Esophagus mucosa (tissue), 1 donor: Measurements from ENCODE around the gene DENND5B. TPM values are rescaled to one million over a fixed set of nuclear protein-coding genes. Genes with fewer than 3 reads are reported as not detected.
A peak's percentile ranks its signal among the peaks of the same experiment; 100 is the strongest.
"Not testable (repeated sequence)": the region's sequence is repeated elsewhere in the genome, so short reads cannot be mapped to it uniquely, and the experiment has no call there.

Source experiments
- ATAC-seq: fragments of 200-7000 bp; cut with Tn5 transposase; one replicate; pipeline ENCODE4 v1.9.1; 2020
- total RNA-seq: library from RNA; stranded (reverse); gene quantifications from one replicate; pipeline ENCODE4 v1.2.4, GENCODE V29; 2023
- donor health status: DM: yes; HTN: yes; CAD: no.

Gene DENND5B
- total RNA-seq, 1 donor from 2014 or later = 0.60 TPM

- no peak for ATAC-seq
These were observed 125.9 kb downstream of the DENND5B start for GRCh38 chr12:31465002-31465401.

DNA sequence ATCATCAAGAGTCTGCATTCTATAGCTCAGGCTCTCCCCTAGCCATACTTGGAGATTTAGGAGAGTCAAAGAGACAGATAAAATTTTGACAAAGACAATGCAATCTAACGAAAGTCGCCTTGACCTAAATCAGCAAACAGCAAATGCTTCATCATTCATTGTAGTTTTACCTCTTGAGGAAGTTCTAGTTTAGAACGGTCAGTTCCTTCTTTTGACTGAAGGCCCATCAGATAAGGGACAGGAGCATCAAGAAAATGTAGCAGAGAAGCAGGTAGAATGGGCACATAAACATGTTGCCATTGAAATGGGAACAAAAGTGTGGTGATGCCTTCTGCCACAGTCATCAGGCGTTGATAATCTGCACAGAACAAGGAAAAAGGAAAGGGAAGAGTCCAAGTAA, 130.9 kb downstream of the DENND5B start:
- no peak for ATAC-seq

DNA sequence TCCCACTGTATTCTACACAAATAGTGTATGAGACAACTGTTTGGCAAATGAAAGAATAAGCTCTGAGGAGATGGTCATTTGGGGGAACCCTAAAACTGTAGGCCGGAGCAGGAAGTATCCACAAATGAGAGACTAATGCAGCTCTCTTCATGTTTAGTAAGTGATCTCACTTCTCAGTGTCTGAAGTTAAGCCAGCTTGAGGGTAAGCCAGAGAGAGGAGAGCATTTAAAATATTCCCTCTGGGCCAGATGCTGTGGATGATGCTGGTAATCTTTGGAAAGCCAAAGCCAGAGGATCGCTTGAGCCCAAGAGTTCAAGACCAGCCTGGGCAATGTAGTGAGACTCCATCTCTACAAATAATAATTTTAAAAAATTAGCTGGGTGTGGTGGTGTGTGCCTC, 134.4 kb downstream of the DENND5B start:
- no peak for ATAC-seq

DNA sequence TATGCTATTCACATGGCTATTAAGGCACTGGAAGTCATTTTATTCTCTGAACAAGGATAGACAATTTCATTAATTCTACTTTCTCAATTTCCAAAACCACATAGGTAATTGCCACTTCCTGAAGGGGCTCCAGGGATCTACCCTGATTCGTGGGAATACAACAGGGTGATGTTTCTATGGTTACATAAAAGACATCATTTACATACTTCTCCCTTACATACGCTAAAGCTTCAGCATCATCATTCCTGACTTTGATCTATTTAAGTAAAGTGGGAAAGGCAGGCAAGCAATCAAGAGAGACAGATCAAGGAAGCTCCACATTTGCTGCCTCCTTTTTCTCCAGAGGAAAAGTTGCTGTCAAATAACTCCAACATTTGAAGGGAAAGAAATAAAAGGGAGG, 146.2 kb downstream of the DENND5B start:
- no peak for ATAC-seq

- ATAC-seq = no peak
These were observed 150.3 kb downstream of the DENND5B start for GRCh38 chr12:31440586-31440985.

DNA sequence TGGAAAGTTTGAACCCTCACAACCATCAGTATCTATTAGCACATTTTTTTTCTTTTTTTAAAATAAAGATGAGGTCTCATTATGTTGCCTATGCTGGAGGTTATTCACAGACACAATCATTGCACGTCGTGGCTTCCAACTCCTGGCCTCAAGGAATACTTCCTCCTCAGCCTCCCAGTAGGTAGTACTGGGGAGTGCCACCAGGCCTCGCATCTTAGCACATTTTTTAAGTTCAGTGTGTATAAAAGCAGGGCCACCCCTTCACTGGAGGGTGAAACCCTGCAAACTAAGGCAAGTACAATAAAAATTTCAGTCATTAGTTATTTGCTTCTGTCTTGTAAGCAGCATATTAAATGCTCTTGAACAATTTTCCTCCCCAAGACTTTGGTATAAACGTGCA, 150.8 kb downstream of the DENND5B start:
- ATAC-seq = no peak

GRCh38 chr12:31431721-31432240, 159.2 kb downstream of the DENND5B start:
- ATAC-seq = no peak

GRCh38 chr12:31423405-31423804, 167.5 kb downstream of the DENND5B start:
- no peak for ATAC-seq

- no peak for ATAC-seq
These were observed 178.6 kb downstream of the DENND5B start for GRCh38 chr12:31412292-31412801.

- no peak for ATAC-seq
These were observed 182.2 kb downstream of the DENND5B start for GRCh38 chr12:31408763-31409162.

- ATAC-seq = no peak
These were observed 183.4 kb downstream of the DENND5B start for GRCh38 chr12:31407562-31407961.

GRCh38 chr12:31406345-31406744, 184.6 kb downstream of the DENND5B start:
- no peak for ATAC-seq

DNA sequence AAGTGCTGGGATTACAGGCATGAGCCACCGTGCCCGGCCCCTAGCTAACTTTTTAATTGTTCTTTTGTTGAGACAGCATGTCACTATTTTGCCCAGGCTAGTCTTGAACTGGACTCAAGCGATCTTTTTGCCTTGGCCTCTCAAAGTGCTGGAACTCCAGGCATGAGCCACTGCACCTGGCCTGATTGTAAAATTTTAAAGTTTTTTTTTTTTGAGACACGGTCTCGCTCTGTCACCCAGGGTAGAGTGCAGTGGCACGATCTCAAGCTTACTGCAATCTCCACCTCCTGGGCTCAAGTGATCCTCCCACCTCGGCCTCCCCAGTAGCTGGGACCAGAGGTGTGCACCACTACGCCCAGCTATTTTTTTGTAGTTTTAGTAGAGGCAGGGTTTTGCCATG, 185.9 kb downstream of the DENND5B start:
- no peak for ATAC-seq

DNA sequence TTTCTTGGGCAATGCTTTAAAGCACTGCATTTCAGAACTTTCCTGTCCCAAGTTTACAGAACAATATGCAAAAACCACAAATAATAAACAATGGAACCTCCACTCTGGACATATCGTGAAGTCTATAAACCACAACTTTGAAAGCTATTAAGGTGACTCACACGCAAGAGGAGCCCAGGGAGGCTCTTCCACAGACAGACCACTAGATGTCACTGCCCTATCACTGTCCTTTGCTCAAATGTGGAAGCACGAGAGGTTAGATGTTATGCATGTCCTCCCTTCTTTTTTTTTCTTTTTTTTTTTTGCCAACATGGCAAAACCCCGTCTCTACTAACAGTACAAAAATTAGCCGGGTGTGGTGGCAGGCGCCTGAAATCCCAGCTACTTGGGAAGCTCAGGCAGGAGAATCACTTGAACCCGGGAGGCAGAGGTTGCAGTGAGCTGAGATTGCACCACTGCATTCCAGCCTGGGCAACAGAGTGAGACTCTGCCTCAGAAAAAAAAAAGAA, 187.8 kb downstream of the DENND5B start:
- peak; percentile 99 for ATAC-seq

GRCh38 chr12:31393004-31393550, 197.9 kb downstream of the DENND5B start:
- ATAC-seq = peak; percentile 8

GRCh38 chr12:31390991-31391390, 199.9 kb downstream of the DENND5B start:
- no peak for ATAC-seq

- no peak for ATAC-seq
These were observed 202.2 kb downstream of the DENND5B start for GRCh38 chr12:31388713-31389112.

- peak; percentile 8 for ATAC-seq
These were observed 203.5 kb downstream of the DENND5B start for GRCh38 chr12:31387466-31387865.

DNA sequence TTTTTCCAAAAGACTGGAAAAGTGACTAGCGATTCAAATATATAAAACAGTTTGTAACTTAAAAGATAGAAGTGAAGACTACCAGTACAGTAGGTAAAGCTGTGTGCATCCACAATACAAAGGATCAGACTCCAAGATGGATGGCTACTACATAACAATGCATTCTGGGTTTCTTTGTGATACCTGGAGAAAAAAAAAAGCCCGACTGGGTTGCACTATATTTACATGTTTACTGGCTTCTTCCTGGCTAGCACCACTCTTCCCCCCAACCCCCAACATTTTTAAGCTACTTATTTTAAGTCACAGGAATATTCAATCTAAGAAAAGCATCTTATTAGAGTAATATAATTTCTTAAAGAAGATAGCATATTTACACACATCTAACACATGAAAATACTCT, 203.9 kb downstream of the DENND5B start:
- ATAC-seq = no peak

DNA sequence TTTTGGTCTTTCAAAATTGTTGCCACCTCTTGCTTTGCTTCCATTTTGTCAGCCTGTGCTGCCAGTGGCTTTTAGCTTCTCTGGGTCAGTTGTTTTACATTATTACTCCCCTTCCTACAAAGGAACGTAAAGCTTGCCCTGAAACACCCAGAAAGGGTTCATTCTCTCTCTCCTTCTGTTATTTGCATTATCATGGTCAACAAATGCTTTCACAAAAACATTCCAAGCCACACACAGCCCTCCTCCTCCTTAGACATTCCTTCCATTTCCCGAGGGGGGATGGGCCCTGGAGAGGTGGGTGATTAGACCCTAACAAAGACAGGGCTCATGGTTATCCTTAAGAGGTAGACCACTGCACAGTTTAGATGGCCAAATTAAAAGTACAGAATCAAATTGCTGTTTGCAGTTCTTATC, 204.6 kb downstream of the DENND5B start:
- ATAC-seq = no peak

DNA sequence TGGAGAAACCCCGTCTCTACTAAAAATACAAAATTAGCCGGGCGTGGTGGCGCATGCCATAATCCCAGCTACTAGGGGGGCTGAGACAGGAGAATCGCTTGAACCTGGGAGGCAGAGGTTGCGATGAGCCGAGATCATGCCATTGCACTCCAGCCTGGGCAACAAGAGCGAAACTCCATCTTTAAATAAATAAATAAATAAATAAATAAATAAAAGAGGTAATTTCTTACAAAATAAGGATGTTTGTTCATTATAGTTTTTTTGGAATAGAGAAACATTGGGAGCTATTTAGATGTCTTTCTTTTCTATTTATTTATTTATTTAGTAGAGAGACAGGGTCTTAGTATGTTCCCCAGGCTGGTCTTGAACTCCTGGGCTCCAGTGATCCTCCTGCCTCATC, 213.7 kb downstream of the DENND5B start:
- not testable (repeated sequence) for ATAC-seq

DNA sequence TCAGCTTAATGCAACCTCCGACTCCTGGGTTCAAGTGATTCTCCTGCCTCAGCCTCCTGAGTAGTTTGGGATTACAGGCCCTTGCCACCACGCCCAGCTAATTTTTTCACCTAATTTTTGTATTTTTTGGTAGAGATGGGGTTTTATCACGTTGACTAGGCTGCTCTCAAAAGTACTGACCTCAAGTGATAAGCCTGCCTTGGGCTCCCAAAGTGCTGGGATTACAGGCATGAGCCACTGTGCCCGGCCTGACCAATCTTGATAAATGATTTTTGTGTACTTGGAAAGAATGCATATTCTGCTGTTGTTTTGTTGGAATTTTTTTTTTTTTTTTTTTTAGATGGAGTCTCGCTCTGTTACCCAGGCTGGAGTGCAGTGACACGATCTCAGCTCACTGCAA, 215.5 kb downstream of the DENND5B start:
- ATAC-seq = not testable (repeated sequence)

DNA sequence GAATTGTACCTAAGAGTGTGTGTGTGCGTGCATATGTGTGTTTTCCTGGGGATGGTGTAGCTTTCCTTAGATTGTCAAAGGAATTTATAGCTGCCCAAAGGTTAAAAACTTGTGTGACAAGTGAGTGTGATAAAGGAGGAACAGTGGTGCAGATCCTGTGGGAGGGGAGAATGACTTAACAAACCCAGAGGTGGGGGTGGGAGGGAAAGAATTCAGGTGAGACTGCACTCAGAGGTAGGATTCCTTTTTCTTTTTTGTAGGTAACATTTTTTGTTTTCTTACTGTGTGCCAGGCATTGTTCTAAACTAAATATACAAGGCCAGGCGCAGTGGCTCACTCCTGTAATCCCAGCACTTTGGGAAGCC, 219.7 kb downstream of the DENND5B start:
- no peak for ATAC-seq

DNA sequence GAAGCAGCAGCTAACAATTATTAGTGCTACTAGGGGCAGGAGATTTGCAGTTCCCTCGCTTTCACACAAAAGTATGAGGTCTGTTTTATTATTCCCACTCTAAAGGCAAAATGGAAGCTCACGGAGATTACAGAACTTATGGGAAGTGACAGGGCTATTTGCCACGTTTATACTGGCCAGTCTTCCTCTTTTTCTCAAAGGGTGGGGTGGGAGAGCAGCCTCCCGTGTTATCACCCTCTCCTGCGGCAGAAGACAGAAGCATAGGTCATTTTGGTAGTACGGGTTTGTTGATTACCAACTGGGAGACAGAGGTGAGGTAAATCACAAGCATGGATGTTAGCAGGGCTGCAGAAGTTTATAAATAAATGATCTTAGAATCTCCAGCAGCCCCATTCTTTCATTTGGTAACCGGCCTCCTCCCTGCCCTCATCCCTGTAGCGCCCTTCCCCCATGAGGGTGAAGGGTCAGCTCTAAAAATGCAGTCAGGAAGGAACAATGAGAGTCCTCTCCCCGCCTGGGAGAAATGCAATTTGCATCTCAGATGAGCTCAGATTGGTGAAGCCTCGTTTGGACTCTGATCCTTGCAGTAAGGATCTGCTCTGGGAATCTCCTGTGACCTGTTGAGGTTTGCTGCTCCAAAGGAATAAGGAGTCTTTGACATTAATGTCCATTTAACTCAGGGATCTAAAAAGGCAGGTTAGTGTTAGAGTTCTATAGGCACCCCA, 220.2 kb downstream of the DENND5B start:
- no peak for ATAC-seq
